ENCODE measurements around the gene ALKBH3.

DNA sequence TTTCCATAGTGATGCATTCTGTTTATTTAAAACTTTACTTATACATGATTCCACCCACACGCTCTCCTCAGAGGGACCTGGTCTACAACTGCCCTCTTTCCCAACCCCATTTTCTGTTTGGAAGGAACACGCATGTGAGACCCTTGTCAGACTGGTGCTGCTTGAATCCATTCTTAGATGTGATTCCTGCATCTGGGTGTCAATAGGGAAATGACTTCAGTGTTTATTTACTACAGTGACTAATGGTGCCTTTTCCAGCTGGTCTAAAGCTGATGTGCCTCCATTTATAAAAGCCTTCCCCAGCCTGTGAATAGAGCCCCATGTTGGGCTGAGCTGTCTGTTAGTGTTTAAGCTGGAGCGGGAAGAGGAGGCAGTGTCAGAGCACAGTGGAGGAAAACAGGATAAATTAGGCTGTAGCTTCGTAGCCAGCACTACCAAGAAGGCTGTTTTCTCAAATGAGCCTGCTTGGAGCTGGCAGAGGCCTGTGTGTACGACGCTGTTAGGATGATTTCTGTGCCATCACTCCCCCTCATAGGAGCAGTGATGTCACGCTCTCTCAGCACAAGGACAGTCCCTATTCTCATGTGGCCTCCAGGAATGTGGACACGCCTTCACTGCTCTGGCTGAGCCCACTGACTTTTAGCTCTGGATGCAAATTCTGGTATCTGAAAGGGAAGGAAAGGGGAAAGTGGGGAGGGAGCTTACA is 42.9 kb downstream of the ALKBH3 start:
- no peak for TF ChIP-seq POLR2A (IDR thresholded peaks at IDR 0.05)
- TF ChIP-seq CTCF (IDR thresholded peaks at IDR 0.05) = no peak

All from stomach (tissue), 4 donors.